ENCODE data around the gene ARSA. TPM values are rescaled to one million over a fixed set of nuclear protein-coding genes. Genes with fewer than 3 reads are reported as not detected.
"Not testable (repeated sequence)": the region's sequence is repeated elsewhere in the genome, so short reads cannot be mapped to it uniquely, and the experiment has no call there.

Gene ARSA
- total RNA-seq, 1 donor from 2014 or later: 22.1 TPM

DNA sequence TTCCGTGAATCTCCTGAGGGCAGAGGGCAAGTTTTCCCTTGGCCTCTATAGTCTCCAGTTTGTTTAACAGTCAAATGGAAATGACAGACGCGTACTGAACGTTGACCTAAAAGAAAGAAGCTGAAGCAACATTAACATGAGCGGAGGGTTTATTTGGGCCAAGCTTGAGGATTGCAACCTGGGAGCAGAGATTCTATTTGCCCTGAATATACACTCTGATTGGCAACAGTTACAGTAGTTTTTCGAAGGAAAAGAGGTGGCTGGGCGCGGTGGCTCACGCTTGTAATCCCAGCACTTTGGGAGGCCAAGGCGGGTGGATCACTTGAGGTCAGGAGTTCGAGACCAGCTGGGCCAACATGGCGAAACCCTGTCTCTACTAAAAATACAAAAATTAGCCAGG is 12.3 kb upstream of the ARSA start:
- H3K36me3 Mint-ChIP-seq (ENCODE audit: low read depth); intact Hi-C loops (cut with micrococcal nuclease); H3K27ac Mint-ChIP-seq; H3K4me1 Mint-ChIP-seq; H3K9me3 Mint-ChIP-seq; H3K4me3 Mint-ChIP-seq; H3K27me3 Mint-ChIP-seq; DNase-seq: not testable (repeated sequence)

DNA sequence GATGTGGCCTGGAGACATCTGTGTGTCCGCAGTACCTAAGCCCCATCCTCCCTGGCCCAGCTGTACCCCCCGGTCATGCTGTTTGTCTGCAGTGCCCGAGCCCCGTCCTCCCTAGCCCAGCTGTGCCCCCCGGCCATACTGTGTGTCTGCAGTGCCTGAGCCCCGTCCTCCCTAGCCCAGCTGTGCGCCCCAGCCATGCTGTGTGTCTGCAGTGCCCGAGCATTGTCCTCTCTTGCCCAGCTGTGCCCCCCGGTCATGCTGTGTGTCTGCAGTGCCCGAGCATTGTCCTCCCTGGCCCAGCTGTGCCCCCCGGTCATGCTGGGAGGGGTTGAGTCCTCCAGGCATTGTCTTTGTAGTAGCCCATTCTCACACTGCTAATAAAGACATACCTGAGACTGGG is 7.6 kb upstream of the ARSA start:
- no peak for DNase-seq
- no peaks in the 10 kb centered on the region for H3K36me3 Mint-ChIP-seq (ENCODE audit: low read depth)
- H3K27ac Mint-ChIP-seq: no peak overlapping the region
- no peaks in the 10 kb centered on the region for H3K9me3 Mint-ChIP-seq
- peaks cover 2% of the 10 kb centered on the region for H3K4me1 Mint-ChIP-seq
- intact Hi-C loops (cut with micrococcal nuclease): no loop called here
- peaks cover 7% of the 10 kb centered on the region for H3K27me3 Mint-ChIP-seq
- no peak overlapping the region for H3K4me3 Mint-ChIP-seq

DNA sequence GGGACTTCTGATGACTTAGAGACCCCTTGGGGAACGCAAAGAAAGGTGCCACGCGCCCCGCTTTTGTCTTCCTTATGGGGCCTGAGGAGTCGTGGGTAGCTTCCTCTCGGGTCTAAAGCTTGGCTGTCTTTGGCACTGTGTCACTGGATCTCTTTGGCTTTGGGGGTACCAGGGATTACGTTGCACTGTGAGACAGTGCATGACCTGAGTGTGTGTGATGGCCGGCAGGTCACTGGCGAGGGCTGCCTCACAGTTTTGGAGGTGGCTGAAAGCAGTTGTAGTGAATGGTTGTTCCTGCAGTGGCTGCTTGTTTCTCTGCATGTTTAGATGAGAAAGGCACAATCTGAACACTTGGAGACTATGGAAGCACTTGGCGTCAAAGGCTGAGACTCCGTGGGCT is 5.8 kb upstream of the ARSA start:
- Mint-ChIP-seq H3K27me3 (peaks cover 7% of the 10 kb centered on the region), H3K4me1 (peaks cover 6% of the 10 kb centered on the region), H3K36me3 (ENCODE audit: low read depth) (no peaks in the 10 kb centered on the region), H3K4me3 (no peak overlapping the region), H3K9me3 (no peaks in the 10 kb centered on the region), H3K27ac (no peak overlapping the region)
- intact Hi-C loops (cut with micrococcal nuclease): no loop called here
- DNase-seq: no peak

DNA sequence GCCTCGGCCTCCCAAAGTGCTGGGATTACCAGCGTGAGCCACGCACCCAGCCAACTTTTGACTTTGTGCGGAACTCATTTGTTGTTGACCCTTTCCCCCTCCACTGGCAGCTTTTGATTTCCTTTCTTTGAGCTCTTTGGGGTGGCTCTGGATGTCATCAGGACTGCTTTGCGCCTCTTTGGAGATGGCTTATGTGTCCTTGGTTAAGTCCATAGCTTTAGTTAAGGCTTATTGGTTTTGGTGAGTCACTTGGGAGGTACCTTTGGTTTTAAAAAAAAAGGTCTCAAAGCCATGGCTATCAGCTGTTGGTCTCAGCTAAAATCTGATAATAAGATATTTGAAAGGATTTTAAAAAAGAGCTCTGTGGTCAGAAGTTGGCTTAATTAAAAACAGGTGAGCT is 5.1 kb upstream of the ARSA start:
- Mint-ChIP-seq H3K9me3 (no peaks in the 10 kb centered on the region), H3K36me3 (ENCODE audit: low read depth) (no peaks in the 10 kb centered on the region), H3K27me3 (peaks cover 7% of the 10 kb centered on the region), H3K4me3 (no peak overlapping the region), H3K4me1 (peaks cover 12% of the 10 kb centered on the region), H3K27ac (no peak overlapping the region)
- no peak for DNase-seq
- intact Hi-C loops (cut with micrococcal nuclease): no loop called here

DNA sequence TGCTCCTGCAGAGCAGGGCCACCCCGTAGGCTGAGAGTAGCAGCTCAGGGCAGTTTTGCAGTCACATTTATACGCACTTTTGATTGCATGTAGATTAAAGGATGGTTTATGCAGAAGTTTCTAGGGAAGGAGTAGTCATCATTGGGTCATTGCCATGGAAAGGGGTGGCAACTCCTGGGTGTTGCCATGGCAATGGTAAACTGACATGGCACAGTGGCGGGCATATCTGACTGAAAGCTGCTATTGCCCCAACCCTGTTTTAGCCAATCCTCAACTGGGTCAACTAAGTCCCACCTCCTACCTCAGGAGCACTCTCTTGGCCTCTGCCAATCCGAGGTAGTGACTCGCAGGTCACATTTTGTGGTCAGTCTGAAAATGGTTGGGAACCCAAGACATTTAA is 2.4 kb upstream of the ARSA start:
- intact Hi-C loops (cut with micrococcal nuclease): no loop called here
- Mint-ChIP-seq H3K27ac (no peak overlapping the region), H3K36me3 (ENCODE audit: low read depth) (peaks cover under 1% of the 10 kb centered on the region), H3K9me3 (no peaks in the 10 kb centered on the region), H3K4me3 (no peak overlapping the region), H3K27me3 (peaks cover 4% of the 10 kb centered on the region), H3K4me1 (peaks cover 14% of the 10 kb centered on the region)
- no peak for DNase-seq

DNA sequence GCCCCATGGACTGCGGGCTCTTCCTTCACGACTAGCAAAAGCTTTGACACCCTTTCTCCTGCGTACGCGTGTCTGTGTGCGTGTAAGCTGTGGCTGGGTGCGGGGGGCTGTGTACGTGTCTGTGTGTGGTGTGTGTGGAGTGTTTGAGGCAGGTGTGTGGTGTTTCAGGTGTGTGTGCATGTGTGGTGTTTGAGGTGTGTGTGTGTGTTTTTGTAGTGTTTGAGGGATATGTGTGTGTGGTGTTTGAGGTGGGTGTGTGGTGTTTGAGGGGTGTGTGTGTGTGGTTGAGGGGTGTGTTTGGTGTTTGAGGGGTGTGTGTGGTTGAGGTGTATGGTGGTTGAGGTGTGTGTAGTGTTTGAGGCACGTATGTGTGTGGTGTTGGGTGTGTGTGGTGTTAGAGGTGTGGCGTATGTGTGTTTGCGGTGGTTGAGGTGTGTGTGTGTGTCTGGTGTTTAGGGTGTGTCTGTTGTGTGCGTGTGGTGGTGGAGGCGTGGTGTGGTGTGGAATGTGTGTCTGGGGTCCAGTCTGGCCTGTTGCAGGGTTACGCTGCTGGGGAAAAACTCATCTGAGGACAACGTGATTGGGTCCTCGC is 687 bp upstream of the ARSA start:
- H3K4me3 Mint-ChIP-seq: peak overlapping the region; percentile 94
- intact Hi-C loops (cut with micrococcal nuclease): loop anchor here (2.0 to 5.0 kb wide), 2 partner anchors 46 to 64 kb away; partner anchors contain the start of gene CHKB
- no peak for DNase-seq
- H3K36me3 Mint-ChIP-seq (ENCODE audit: low read depth): peaks cover 9% of the 10 kb centered on the region
- H3K4me1 Mint-ChIP-seq: peaks cover 14% of the 10 kb centered on the region
- no peaks in the 10 kb centered on the region for H3K9me3 Mint-ChIP-seq
- H3K27ac Mint-ChIP-seq: peak overlapping the region; percentile 72
- H3K27me3 Mint-ChIP-seq: peaks cover 2% of the 10 kb centered on the region

DNA sequence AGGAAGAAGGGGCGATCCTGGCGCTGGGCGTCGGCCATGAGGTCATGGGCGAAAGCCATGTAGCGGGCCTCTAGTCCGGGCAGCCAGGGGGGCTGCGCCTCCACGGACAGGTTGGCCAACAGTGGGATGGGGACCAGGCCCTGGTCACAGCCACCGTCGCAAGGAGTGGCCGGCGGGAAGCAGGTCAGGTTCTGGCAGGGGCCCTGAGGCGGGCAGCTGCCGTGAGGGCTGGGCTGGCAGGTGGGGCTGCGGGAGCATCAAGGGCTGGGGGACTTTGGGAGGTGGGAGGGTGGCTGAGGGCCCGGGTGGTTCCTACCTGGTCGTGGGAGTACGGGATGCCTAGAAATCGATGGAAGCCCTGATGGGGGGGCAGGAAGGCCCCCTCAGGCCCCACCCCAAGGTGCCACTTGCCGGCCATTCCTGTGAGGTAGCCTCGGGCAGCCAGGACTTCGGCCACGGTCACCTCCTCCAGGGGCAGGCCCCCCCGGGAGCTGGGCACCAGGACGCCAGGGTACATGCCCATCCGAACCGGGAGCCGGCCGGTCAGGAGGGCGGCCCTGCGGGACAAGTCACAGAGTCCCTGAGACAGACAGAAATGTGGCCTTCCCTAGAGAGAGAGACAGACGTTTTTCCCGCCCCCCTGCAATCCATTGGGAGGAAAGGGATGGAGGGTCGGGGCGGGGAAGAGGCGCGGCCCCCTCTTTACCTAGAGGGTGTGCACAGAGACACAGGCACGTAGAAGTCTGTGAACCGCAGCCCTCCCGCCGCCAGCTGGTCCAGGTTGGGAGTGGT is 906 bp downstream of the ARSA start:
- peak overlapping the region; percentile 94 for H3K4me3 Mint-ChIP-seq

DNA sequence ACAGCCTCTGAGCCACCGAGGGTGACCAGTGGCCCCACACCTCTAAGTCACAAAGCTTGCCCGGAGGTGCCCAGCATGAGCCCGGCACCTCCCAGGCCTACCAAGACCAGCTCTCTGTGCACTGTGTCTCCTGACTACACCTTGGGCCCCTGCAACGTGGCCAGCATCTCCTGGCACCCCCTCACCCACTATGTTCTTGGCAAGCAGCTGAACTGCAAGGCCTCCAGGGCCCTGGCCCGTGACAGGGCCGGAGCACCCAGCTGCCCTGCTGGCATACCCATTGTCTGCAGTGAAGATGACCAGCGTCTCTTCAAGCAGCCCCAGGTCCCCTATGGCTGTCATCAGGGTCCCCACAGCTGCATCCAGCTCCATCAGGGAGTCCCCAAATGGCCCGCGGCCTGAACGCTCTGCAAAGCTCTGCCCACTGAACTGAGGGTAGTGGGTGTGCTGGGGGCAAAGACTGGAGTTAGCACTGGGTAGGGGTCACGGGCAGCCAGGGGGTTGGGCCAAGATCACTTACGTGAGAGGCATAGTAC is 1.6 kb downstream of the ARSA start:
- intact Hi-C loops (cut with micrococcal nuclease): loop anchor here (5.0 kb wide), 1 partner anchor 66 kb away; no protein-coding TSS in a partner anchor
- no peaks in the 10 kb centered on the region for H3K27me3 Mint-ChIP-seq
- no peak for DNase-seq
- H3K27ac Mint-ChIP-seq: peak overlapping the region; percentile 79
- peaks cover 30% of the 10 kb centered on the region for H3K4me1 Mint-ChIP-seq
- H3K4me3 Mint-ChIP-seq: peak overlapping the region; percentile 79
- no peaks in the 10 kb centered on the region for H3K9me3 Mint-ChIP-seq
- peaks cover 9% of the 10 kb centered on the region for H3K36me3 Mint-ChIP-seq (ENCODE audit: low read depth)

More for the DNA sequence above, 906 bp downstream of the ARSA start:
- no peak for DNase-seq
- peak overlapping the region; percentile 79 for H3K27ac Mint-ChIP-seq
- H3K4me1 Mint-ChIP-seq: peaks cover 24% of the 10 kb centered on the region
- H3K36me3 Mint-ChIP-seq (ENCODE audit: low read depth): peaks cover 9% of the 10 kb centered on the region
- H3K9me3 Mint-ChIP-seq: no peaks in the 10 kb centered on the region
- intact Hi-C loops (cut with micrococcal nuclease): loop anchor here (5.0 kb wide), 1 partner anchor 65 kb away; no protein-coding TSS in a partner anchor
- no peaks in the 10 kb centered on the region for H3K27me3 Mint-ChIP-seq

DNA sequence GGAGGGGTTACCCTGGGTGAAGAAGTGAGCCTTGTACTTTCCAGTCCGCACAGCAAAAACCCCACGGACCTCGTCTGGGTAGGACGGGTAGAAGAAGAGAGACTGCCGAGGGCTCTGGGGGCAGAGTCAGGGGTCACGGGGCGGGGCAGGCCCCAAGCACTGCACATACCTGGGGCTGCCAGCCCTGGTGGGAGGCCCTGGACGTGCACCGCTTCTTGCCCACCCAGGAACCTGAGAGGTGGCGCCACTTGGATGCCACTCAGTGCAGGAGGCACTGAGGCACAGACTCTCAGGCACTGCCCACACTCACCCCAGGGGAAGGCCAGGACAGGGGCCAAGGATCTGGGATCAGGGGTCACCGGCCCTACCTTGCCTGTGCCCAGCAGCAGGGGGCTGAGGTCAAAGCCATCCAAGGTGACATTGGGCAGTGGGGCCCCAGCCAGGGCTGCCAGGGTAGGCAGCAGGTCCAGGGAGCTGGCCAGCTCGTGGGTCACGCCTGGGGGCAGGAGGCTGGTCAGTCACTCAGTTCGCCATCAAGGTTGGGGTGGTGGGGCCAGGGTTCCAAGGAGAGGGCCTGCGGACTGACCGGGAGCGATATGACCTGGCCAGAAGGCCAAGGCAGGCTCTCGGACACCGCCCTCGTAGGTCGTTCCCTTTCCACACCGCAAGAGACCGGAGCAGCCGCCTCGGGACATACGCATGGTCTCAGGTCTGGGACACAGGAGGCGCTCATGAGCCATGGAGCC is 2.2 kb downstream of the ARSA start:
- no peak overlapping the region for H3K27ac Mint-ChIP-seq
- intact Hi-C loops (cut with micrococcal nuclease): loop anchor here (5.0 kb wide), 1 partner anchor 67 kb away; no protein-coding TSS in a partner anchor
- peaks cover 37% of the 10 kb centered on the region for H3K4me1 Mint-ChIP-seq
- no peak overlapping the region for H3K4me3 Mint-ChIP-seq
- H3K9me3 Mint-ChIP-seq: no peaks in the 10 kb centered on the region
- no peak for DNase-seq
- H3K36me3 Mint-ChIP-seq (ENCODE audit: low read depth): peaks cover 9% of the 10 kb centered on the region
- H3K27me3 Mint-ChIP-seq: no peaks in the 10 kb centered on the region

DNA sequence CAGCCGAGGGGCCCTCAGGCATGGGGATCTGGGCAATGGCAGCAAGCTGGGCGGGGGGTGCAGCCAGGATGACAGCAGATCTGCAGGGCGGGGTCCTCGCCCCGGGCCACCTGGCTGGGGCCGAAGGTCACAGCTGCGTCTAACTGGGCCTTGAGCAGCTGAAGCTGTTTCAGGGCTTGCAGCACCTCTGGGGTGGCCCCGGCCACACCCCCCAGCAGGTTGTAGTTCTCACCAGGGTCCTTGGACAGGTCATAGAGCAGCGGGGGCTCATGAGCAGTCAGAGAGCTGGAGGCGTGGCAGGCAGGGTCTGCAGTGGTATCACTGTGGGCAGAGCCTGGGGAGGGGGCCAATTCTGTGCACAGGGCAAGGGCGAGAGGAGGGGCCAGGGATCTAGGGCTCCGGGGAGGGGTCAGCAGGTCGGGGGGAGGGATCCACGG is 2.8 kb downstream of the ARSA start:
- H3K27ac Mint-ChIP-seq: no peak overlapping the region
- peaks cover 42% of the 10 kb centered on the region for H3K4me1 Mint-ChIP-seq
- H3K9me3 Mint-ChIP-seq: no peaks in the 10 kb centered on the region
- H3K4me3 Mint-ChIP-seq: no peak overlapping the region
- DNase-seq: no peak
- intact Hi-C loops (cut with micrococcal nuclease): loop anchor here (5.0 kb wide), 1 partner anchor 67 kb away; no protein-coding TSS in a partner anchor
- no peaks in the 10 kb centered on the region for H3K27me3 Mint-ChIP-seq
- peaks cover 9% of the 10 kb centered on the region for H3K36me3 Mint-ChIP-seq (ENCODE audit: low read depth)

DNA sequence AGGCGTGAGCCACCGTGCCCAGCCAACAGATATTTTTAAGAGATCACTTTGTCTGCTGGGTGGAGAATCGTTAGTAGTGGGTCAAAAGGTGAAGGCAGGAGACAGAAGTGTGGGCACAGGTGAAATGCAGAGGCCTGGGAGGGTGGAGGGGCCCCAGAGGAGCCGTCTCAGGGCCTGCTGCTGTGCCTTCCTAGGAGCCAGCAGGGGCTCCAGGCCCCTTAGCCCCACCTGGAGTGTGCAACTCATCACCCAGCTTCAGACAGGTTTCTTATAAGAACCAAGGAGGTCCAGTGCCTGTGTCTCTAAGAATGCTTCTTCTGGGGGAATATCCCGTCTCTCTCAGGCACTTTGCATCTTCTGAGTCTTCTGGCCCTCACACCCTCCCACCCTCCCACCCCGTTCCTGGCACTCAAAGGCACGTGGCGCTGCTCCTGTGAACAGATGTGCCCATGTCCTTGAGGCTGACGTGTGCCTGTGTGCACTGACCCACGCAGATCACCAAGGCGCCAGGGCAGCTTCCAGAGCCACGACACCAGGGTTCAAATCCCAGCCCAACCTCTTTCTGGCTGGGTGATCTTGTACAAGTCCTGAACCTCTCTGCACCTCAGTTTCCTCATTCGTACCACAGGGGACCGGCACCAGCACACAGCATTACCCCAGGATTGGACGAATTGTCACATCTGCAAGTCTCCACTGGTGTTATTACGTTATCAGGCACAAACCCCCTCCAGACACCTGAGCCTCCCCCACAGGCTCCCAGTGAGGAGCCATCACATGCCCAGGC is 3.4 kb downstream of the ARSA start:
- DNase-seq: no peak
- no peaks in the 10 kb centered on the region for H3K9me3 Mint-ChIP-seq
- intact Hi-C loops (cut with micrococcal nuclease): loop anchor here (5.0 kb wide), 1 partner anchor 68 kb away; no protein-coding TSS in a partner anchor
- peak overlapping the region; percentile 14 for H3K4me3 Mint-ChIP-seq
- H3K4me1 Mint-ChIP-seq: peaks cover 46% of the 10 kb centered on the region
- peaks cover 9% of the 10 kb centered on the region for H3K36me3 Mint-ChIP-seq (ENCODE audit: low read depth)
- no peak overlapping the region for H3K27ac Mint-ChIP-seq
- H3K27me3 Mint-ChIP-seq: no peaks in the 10 kb centered on the region

DNA sequence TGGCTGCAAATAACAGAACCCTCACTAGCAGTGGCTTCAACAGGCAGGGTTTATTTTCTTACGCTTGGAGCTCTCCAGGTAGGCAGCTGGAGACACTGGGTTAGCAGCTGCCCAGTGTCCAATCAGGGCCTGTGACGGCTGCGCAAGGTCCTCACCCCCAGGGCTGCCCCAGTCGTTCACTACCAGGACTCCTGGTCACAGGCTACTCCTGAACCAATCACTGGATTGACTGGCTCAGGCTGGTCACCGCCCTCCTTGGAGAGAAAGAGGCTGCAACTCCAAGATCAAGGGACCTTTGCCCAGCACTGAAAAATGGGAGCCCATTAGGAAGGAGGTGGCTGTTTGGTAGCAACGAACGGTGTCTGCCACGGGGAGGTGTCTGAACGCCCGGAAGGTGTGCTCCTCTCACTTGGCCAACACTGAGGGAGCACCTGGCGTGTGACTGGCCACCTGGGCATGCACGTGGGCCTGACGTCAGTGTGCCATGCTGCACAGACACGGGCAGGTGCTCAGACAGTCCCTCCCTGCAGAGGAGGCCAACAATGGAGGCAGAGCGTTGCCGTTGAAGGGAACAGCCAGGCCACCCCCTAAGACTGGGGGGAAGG is 5.1 kb downstream of the ARSA start:
- no peak overlapping the region for H3K4me3 Mint-ChIP-seq
- peaks cover 39% of the 10 kb centered on the region for H3K4me1 Mint-ChIP-seq
- intact Hi-C loops (cut with micrococcal nuclease): no loop called here
- H3K36me3 Mint-ChIP-seq (ENCODE audit: low read depth): peaks cover 9% of the 10 kb centered on the region
- no peaks in the 10 kb centered on the region for H3K27me3 Mint-ChIP-seq
- H3K27ac Mint-ChIP-seq: peak overlapping the region; percentile 99
- no peaks in the 10 kb centered on the region for H3K9me3 Mint-ChIP-seq
- DNase-seq: no peak

Measured in activated CD4-positive, alpha-beta T cell treated with anti-CD3 and anti-CD28 coated beads, Interleukin-2, amount 10 ng/mL, durations not matched to agents 24 days and 14 days (primary cell).